ENCODE data around the gene CYB561D2.

DNA sequence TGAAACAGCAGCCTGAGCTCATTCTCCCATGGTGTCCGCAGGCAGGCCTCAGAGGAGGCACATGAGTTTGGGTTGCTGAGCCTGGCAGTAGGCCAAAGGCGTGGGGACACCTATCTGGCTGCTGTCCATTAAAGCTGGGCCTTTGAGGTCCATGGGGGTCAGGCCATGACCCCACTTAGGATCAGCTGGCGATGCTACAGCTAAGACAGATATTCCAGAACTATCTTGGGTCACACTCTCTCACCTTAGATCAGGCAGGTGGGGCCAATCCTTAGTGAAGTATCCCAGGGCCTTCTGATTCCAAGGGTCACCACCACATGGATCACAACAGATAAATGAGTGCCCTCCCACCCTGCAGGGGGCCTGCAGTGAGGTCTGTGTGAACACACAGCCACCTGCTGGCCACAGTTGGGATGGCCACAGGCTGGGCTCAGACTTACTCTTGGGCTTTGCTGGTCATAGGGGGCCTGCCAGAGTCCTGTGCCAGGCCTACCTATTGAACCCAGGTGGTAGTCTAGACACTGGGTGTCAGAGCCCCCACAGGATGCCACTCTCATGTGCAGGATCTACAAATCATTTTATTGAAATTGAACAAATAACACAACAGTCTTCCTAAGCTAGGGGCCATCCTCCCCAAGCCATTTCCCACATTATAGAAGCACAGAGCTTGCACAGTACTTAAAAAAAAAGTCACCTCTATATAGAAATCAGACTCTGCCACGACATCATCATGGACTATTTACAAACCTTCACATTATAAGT lies 26.1 kb upstream of the CYB561D2 start:
- TF ChIP-seq EZH2 (IDR thresholded peaks at IDR 0.05; ENCODE audit: borderline replicate concordance, insufficient read depth, low read length, poor library complexity, severe bottlenecking), result no peak
- TF ChIP-seq, protein P1, sequence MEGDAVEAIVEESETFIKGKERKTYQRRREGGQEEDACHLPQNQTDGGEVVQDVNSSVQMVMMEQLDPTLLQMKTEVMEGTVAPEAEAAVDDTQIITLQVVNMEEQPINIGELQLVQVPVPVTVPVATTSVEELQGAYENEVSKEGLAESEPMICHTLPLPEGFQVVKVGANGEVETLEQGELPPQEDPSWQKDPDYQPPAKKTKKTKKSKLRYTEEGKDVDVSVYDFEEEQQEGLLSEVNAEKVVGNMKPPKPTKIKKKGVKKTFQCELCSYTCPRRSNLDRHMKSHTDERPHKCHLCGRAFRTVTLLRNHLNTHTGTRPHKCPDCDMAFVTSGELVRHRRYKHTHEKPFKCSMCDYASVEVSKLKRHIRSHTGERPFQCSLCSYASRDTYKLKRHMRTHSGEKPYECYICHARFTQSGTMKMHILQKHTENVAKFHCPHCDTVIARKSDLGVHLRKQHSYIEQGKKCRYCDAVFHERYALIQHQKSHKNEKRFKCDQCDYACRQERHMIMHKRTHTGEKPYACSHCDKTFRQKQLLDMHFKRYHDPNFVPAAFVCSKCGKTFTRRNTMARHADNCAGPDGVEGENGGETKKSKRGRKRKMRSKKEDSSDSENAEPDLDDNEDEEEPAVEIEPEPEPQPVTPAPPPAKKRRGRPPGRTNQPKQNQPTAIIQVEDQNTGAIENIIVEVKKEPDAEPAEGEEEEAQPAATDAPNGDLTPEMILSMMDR (IDR thresholded peaks at IDR 0.05; ENCODE audit: poor library complexity, severe bottlenecking), result peak; percentile 76
- no peak for TF ChIP-seq REST (IDR thresholded peaks at IDR 0.05; ENCODE audit: borderline replicate concordance)
- no peak for TF ChIP-seq EP300 (conservative IDR thresholded peaks at IDR 0.05; ENCODE audit: poor library complexity, severe bottlenecking)
- no peak for TF ChIP-seq POLR2AphosphoS5 (IDR thresholded peaks at IDR 0.05)
- TF ChIP-seq RAD21 (conservative IDR thresholded peaks at IDR 0.05), result peak; percentile 63
- TF ChIP-seq MXI1 (conservative IDR thresholded peaks at IDR 0.05; ENCODE audit: poor library complexity, severe bottlenecking), result peak; percentile 25

Measured in neural cell (in vitro differentiated cells).